ENCODE results near the gene PTPRT. TPM values are rescaled to one million over a fixed set of nuclear protein-coding genes. Genes with fewer than 3 reads are reported as not detected.
A peak's percentile ranks its signal among the peaks of the same experiment; 100 is the strongest.

The PTPRT gene
- total and polyA plus RNA-seq, 8 donors = 0.23 to 1.8 (median 0.95) TPM

GRCh38 chr20:42204109-42204660 lies 985.5 kb downstream of the PTPRT start:
- H3K36me3 ChIP-seq = no peaks in the 10 kb centered on the region
- H3K27me3 ChIP-seq = no peaks in the 10 kb centered on the region
- peak in 2 of 4 donors; percentile 17 to 37 for ATAC-seq
- no peak overlapping the region for H3K27ac ChIP-seq
- FAIRE-seq = no peak
- peak in 2 of 4 donors; percentile 37 to 41 for TF ChIP-seq CTCF (IDR thresholded peaks at IDR 0.05)
- intact Hi-C loops (cut with DNase I) = no loop called here
- 34 to 39% methylated on average over 9 of the region's 9 CpGs for WGBS, 2 donors
- no peaks in the 10 kb centered on the region for H3K4me1 ChIP-seq
- peak in 2 of 6 donors; percentile 12 to 52 for DNase-seq
- no peak overlapping the region for H3K4me3 ChIP-seq
- no peaks in the 10 kb centered on the region for H3K9me3 ChIP-seq

GRCh38 chr20:42197599-42197998 lies 992.1 kb downstream of the PTPRT start:
- DNase-seq (no peak), FAIRE-seq (no peak), ATAC-seq (no peak)
- no peak overlapping the region for H3K4me3 ChIP-seq
- no peaks in the 10 kb centered on the region for H3K36me3 ChIP-seq
- no peaks in the 10 kb centered on the region for H3K4me1 ChIP-seq
- no peaks in the 10 kb centered on the region for H3K27me3 ChIP-seq
- H3K9me3 ChIP-seq = no peaks in the 10 kb centered on the region
- no peak overlapping the region for H3K27ac ChIP-seq
- intact Hi-C loops (cut with DNase I) = loop anchor here in 1 of 3 donors (10.0 kb wide), 1 partner anchor 987 kb away; the partner anchor contains the start of gene PTPRT
- no peak for TF ChIP-seq CTCF (IDR thresholded peaks at IDR 0.05)

DNA sequence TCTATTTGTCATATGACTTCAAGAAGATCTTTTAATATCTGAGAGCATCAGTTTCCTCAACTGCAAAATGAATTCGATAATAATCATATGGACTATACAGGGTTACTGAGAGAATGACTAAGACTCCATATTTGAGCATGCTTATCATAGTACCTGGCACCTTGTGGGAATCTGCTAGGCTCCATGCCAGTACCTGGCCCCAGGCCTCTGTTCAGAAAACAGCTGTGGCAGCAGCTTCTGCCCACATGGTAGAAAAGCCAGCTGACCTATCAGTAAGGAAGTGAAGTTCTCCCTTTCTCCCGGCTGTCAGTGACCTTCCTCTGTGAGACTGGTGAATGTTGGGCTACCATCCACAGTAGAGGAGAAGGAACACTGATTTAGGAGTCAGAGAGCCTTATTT lies 996.6 kb downstream of the PTPRT start:
- H3K9me3 ChIP-seq = no peaks in the 10 kb centered on the region
- H3K27me3 ChIP-seq = no peaks in the 10 kb centered on the region
- FAIRE-seq (no peak), DNase-seq (peak in 2 of 6 donors; percentile 46 to 48), ATAC-seq (peak in 3 of 4 donors; percentile 26 to 76 (median 40))
- H3K4me3 ChIP-seq = no peak overlapping the region
- no peaks in the 10 kb centered on the region for H3K4me1 ChIP-seq
- TF ChIP-seq CTCF (IDR thresholded peaks at IDR 0.05) = no peak
- 26 to 53% methylated on average over 2 of the region's 2 CpGs for WGBS, 2 donors
- no peaks in the 10 kb centered on the region for H3K36me3 ChIP-seq
- H3K27ac ChIP-seq = no peak overlapping the region
- intact Hi-C loops (cut with DNase I) = loop anchor here in 1 of 3 donors (10.0 kb wide), 1 partner anchor 992 kb away; the partner anchor contains the start of gene PTPRT

DNA sequence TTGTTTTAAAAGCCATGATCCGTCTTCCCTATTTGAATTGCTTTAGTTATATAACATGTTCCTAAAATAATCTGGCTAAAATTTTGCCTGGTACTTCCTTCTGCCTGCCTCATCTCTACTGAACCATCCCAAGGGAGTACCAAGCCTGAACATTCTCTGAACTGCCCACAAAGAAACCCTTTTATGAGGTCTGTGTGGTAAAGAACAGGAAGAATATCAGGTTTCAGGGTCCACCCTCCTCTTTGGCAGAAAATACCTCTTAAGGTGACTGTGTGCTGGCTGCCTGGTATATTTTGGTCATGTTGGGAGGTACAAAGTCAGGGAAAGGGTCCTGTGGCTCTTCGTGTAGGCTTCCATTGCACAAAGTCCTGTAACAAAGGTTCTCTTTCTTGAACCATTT lies 997.4 kb downstream of the PTPRT start:
- Histone ChIP-seq H3K4me1 (no peaks in the 10 kb centered on the region), H3K4me3 (no peak overlapping the region), H3K9me3 (no peaks in the 10 kb centered on the region), H3K27me3 (no peaks in the 10 kb centered on the region), H3K27ac (no peak overlapping the region), H3K36me3 (no peaks in the 10 kb centered on the region)
- no peak for TF ChIP-seq CTCF (IDR thresholded peaks at IDR 0.05)
- no peak for DNase-seq
- intact Hi-C loops (cut with DNase I) = loop anchor here in 1 of 3 donors (10.0 kb wide), 1 partner anchor 992 kb away; the partner anchor contains the start of gene PTPRT
- WGBS, 2 donors = 30 to 35% methylated on average over 2 of the region's 2 CpGs
- ATAC-seq = no peak
- FAIRE-seq = no peak

DNA sequence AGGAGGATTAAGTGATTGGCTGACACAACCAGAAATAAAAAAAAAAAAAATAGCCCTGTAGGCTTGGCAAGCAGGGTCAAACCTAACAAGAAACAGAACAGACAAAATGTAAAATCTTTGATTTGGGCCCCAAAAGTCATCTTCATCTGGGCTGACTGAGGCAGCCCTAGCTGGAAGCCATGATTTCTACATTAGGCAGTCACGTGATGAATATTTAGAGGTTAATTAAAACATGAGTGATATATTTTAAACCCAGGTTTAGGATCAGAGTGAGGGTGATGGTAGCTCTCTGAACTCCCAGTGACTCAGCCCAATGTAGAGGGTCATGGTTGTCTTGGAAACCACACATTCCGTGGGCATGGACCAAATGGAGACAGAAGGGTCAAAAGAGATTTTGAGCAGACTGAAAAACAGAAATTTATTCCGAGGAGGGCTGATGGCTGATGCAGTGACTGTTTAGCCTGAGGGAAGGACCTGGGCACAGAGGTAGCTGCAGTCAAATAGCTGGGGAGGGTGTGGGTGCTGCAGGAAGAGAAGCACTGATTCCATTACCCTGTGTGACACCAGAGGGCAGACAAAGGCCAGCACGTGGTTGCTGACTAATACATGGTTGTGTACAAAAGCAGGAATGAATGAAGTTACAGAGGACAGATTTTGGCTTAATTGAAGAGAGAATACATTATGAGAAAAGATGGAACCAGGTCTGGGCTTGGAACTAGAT lies 998.4 kb downstream of the PTPRT start:
- Histone ChIP-seq H3K27ac (no peak overlapping the region), H3K4me3 (no peak overlapping the region), H3K36me3 (no peaks in the 10 kb centered on the region), H3K27me3 (no peaks in the 10 kb centered on the region), H3K4me1 (no peaks in the 10 kb centered on the region), H3K9me3 (no peaks in the 10 kb centered on the region)
- 59 to 62% methylated on average over 4 of the region's 4 CpGs for WGBS, 2 donors
- TF ChIP-seq CTCF (IDR thresholded peaks at IDR 0.05) = no peak
- intact Hi-C loops (cut with DNase I) = loop anchor here in 1 of 3 donors (10.0 kb wide), 1 partner anchor 994 kb away; the partner anchor contains the start of gene PTPRT
- no peak for ATAC-seq
- no peak for DNase-seq
- no peak for FAIRE-seq

Measured in pancreas (tissue), 10 donors.